AG09309 (cell line): ENCODE measurements around the gene RECQL.

ENCODE experiments used
- DNase-seq: peaks from one replicate; pipeline ENCODE4 v3.0.0-alpha.2; 2010; ENCODE audit warnings: low read depth
- H3K4me3 ChIP-seq: 2 replicates; pipeline ENCODE4 v1.5.1; 2011; ENCODE audit warnings: mild to moderate bottlenecking, low read depth, low read length, moderate library complexity; ENCODE audit not compliant: control insufficient read depth
- CTCF ChIP-seq: IDR thresholded peaks from 2 replicates; pipeline ENCODE4 v1.5.1; 2011; ENCODE audit warnings: mild to moderate bottlenecking, low read depth, low read length, inconsistent platforms; ENCODE audit not compliant: insufficient read depth, control insufficient read depth; ENCODE audit errors: missing control alignments

The RECQL gene

GRCh38 chr12:21501258-21502163 lies at the start of gene RECQL, which contains the start of gene GOLT1B:
RECQL (minus strand) TSS chr12:21501635; CDS start chr12:21499570, 2,065 bp downstream.
GOLT1B (plus strand) TSS chr12:21501789; CDS start chr12:21501924, 135 bp downstream.
- H3K4me3 ChIP-seq, result peak within 1 kb of the TSS; percentile 97
- peak; percentile 96 for DNase-seq

GRCh38 chr12:21547437-21547836 lies 46.0 kb upstream of the RECQL start:
- no peak overlapping the region for H3K4me3 ChIP-seq
- TF ChIP-seq CTCF, result no peak
- no peak for DNase-seq

More at GRCh38 chr12:21501258-21502163, at the start of gene RECQL, which contains the start of gene GOLT1B:
- TF ChIP-seq CTCF, result no peak

GRCh38 chr12:21546716-21547115 lies 45.3 kb upstream of the RECQL start:
- DNase-seq, result no peak
- no peak for TF ChIP-seq CTCF
- H3K4me3 ChIP-seq, result no peak overlapping the region

GRCh38 chr12:21545557-21545956 lies 44.1 kb upstream of the RECQL start:
- H3K4me3 ChIP-seq, result no peak overlapping the region
- TF ChIP-seq CTCF, result no peak
- DNase-seq, result no peak

GRCh38 chr12:21543151-21543550 lies 41.7 kb upstream of the RECQL start:
- H3K4me3 ChIP-seq, result no peak overlapping the region
- TF ChIP-seq CTCF, result no peak
- no peak for DNase-seq

GRCh38 chr12:21542403-21542802 lies 41.0 kb upstream of the RECQL start:
- TF ChIP-seq CTCF, result no peak
- no peak overlapping the region for H3K4me3 ChIP-seq
- DNase-seq, result no peak

- TF ChIP-seq CTCF, result no peak
- H3K4me3 ChIP-seq, result no peak overlapping the region
- DNase-seq, result no peak
These were observed 40.3 kb upstream of the RECQL start for GRCh38 chr12:21541773-21542172.
